ENCODE measurements around the gene AOC3. TPM values are rescaled to one million over a fixed set of nuclear protein-coding genes. Genes with fewer than 3 reads are reported as not detected.
"Not testable (repeated sequence)": the region's sequence is repeated elsewhere in the genome, so short reads cannot be mapped to it uniquely, and the experiment has no call there.

Gene AOC3
- total and polyA plus RNA-seq, 3 experiments from 2014 or later = 1.0 to 1.3 TPM; not detected in 1

DNA sequence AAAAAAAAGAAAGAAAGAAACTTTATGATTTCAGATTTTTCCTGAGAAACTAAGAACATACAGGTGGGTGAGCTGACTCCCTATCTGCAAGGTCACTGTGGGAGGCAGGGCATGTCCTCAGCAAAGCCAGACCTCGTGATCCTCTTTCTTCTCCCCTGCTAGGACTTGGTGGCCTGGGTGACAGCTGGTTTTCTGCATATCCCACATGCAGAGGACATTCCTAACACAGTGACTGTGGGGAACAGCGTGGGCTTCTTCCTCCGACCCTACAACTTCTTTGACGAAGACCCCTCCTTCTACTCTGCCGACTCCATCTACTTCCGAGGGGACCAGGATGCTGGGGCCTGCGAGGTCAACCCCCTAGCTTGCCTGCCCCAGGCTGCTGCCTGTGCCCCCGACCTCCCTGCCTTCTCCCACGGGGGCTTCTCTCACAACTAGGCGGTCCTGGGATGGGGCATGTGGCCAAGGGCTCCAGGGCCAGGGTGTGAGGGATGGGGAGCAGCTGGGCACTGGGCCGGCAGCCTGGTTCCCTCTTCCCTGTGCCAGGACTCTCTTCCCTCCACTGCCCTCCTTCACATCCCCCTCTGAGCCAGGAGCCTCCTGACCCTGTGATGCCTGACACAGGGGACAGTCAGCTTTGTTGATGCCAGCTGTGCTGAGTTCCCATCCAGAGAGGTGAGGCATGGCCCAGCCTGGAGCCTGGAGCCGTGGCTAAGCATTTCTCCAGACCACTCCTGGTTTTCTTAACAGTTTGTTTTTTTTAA, 23.1 kb downstream of the AOC3 start:
- H3K4me1 ChIP-seq (ENCODE audit: insufficient read depth, low read length); H3K27me3 ChIP-seq (ENCODE audit: insufficient read depth, low read length, poor library complexity, severe bottlenecking); H3K9me3 Mint-ChIP-seq; H3K36me3 Mint-ChIP-seq; H3K9me3 ChIP-seq (ENCODE audit: low read length); DNase-seq; CTCF ChIA-PET; H3K4me3 Mint-ChIP-seq; H3K4me1 Mint-ChIP-seq; H3K27ac ChIP-seq (ENCODE audit: low read depth, low read length); POLR2A ChIA-PET; H3K36me3 ChIP-seq (ENCODE audit: insufficient read depth, low read length); H3K4me3 ChIP-seq (ENCODE audit: low read length); H3K27ac Mint-ChIP-seq: not testable (repeated sequence)
- H3K27me3 Mint-ChIP-seq = peaks cover 24 to 53% of the 10 kb centered on the region in 2 donors

DNA sequence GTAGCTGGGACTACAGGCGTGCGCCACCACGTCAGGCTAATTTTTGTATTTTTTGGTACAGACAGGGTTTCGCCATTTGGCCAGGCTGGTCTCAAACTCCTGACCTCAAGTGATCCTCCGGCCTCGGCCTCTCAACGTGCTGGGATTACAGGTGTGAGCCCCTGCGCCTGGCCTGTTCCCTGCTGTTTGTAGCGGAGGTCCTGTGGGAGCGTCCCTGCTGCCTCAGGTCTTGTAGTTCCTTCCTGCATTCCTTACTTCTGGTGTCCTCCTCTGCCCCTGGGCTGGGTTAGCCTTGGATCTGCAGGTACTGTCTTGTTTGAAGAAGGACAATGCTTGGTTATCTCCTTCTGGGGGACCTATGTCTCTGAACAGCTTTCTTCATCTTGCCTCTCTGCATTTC, 26.0 kb downstream of the AOC3 start:
- DNase-seq = no peak
- Histone ChIP-seq H3K9me3 (ENCODE audit: low read length) (no peaks in the 10 kb centered on the region), H3K36me3 (ENCODE audit: insufficient read depth, low read length) (no peaks in the 10 kb centered on the region), H3K4me3 (ENCODE audit: low read length) (no peak overlapping the region), H3K4me1 (ENCODE audit: insufficient read depth, low read length) (no peaks in the 10 kb centered on the region), H3K27ac (ENCODE audit: low read depth, low read length) (no peak overlapping the region), H3K27me3 (ENCODE audit: insufficient read depth, low read length, poor library complexity, severe bottlenecking) (no peaks in the 10 kb centered on the region)
- ChIA-PET CTCF (no interaction called here), POLR2A (no interaction called here)
- Mint-ChIP-seq H3K27me3 (peaks cover 21 to 34% of the 10 kb centered on the region in 2 donors), H3K9me3 (no peaks in the 10 kb centered on the region), H3K27ac (no peak overlapping the region), H3K4me1 (no peaks in the 10 kb centered on the region), H3K36me3 (no peaks in the 10 kb centered on the region), H3K4me3 (no peak overlapping the region)

GRCh38 chr17:42878123-42878880, 27.3 kb downstream of the AOC3 start:
- DNase-seq = no peak
- H3K9me3 ChIP-seq (ENCODE audit: low read length) = no peaks in the 10 kb centered on the region
- H3K27ac Mint-ChIP-seq = no peak overlapping the region
- POLR2A ChIA-PET = no interaction called here
- no peak overlapping the region for H3K27ac ChIP-seq (ENCODE audit: low read depth, low read length)
- no peaks in the 10 kb centered on the region for H3K27me3 ChIP-seq (ENCODE audit: insufficient read depth, low read length, poor library complexity, severe bottlenecking)
- H3K9me3 Mint-ChIP-seq = no peaks in the 10 kb centered on the region
- H3K4me3 Mint-ChIP-seq = no peak overlapping the region
- CTCF ChIA-PET = no interaction called here
- no peaks in the 10 kb centered on the region for H3K4me1 Mint-ChIP-seq
- no peaks in the 10 kb centered on the region for H3K36me3 ChIP-seq (ENCODE audit: insufficient read depth, low read length)
- H3K27me3 Mint-ChIP-seq = peaks cover 21 to 26% of the 10 kb centered on the region in 2 donors
- H3K4me1 ChIP-seq (ENCODE audit: insufficient read depth, low read length) = no peaks in the 10 kb centered on the region
- no peaks in the 10 kb centered on the region for H3K36me3 Mint-ChIP-seq
- H3K4me3 ChIP-seq (ENCODE audit: low read length) = no peak overlapping the region

GRCh38 chr17:42878924-42879595, 28.1 kb downstream of the AOC3 start:
- Histone ChIP-seq H3K4me3 (ENCODE audit: low read length) (no peak overlapping the region), H3K9me3 (ENCODE audit: low read length) (no peaks in the 10 kb centered on the region), H3K36me3 (ENCODE audit: insufficient read depth, low read length) (no peaks in the 10 kb centered on the region), H3K4me1 (ENCODE audit: insufficient read depth, low read length) (no peaks in the 10 kb centered on the region), H3K27ac (ENCODE audit: low read depth, low read length) (no peak overlapping the region), H3K27me3 (ENCODE audit: insufficient read depth, low read length, poor library complexity, severe bottlenecking) (no peaks in the 10 kb centered on the region)
- H3K4me1 Mint-ChIP-seq = no peaks in the 10 kb centered on the region
- no peak overlapping the region for H3K4me3 Mint-ChIP-seq
- ChIA-PET POLR2A (no interaction called here), CTCF (no interaction called here)
- H3K36me3 Mint-ChIP-seq = no peaks in the 10 kb centered on the region
- H3K27me3 Mint-ChIP-seq = peaks cover 20 to 24% of the 10 kb centered on the region in 2 donors
- no peak for DNase-seq
- H3K27ac Mint-ChIP-seq = no peak overlapping the region
- no peaks in the 10 kb centered on the region for H3K9me3 Mint-ChIP-seq

DNA sequence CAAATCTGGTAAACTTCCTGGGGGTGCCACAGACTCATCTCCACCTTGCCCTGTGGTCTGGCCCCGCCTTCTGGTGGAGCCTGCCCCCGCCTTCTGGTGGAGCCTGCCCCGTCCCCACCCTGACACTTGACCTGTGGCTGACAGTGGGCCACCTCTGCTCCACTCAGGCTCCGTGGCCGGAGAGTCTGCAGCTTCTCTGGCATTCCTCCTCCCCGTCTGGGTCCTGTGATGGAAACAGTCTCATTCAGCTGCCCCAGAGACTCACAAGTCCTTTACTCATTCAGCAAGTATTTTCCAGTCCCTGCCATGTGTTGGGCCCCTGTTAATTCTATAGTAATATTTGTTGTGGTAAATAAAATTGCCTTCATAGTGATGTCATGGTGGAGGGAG, 28.6 kb downstream of the AOC3 start:
- peaks cover 18 to 24% of the 10 kb centered on the region in 2 donors for H3K27me3 Mint-ChIP-seq
- no peak overlapping the region for H3K27ac Mint-ChIP-seq
- Histone ChIP-seq H3K4me3 (ENCODE audit: low read length) (no peak overlapping the region), H3K27ac (ENCODE audit: low read depth, low read length) (no peak overlapping the region), H3K36me3 (ENCODE audit: insufficient read depth, low read length) (no peaks in the 10 kb centered on the region), H3K9me3 (ENCODE audit: low read length) (no peaks in the 10 kb centered on the region), H3K27me3 (ENCODE audit: insufficient read depth, low read length, poor library complexity, severe bottlenecking) (no peaks in the 10 kb centered on the region), H3K4me1 (ENCODE audit: insufficient read depth, low read length) (no peaks in the 10 kb centered on the region)
- H3K9me3 Mint-ChIP-seq = no peaks in the 10 kb centered on the region
- no peaks in the 10 kb centered on the region for H3K36me3 Mint-ChIP-seq
- H3K4me1 Mint-ChIP-seq = no peaks in the 10 kb centered on the region
- H3K4me3 Mint-ChIP-seq = no peak overlapping the region
- no peak for DNase-seq
- ChIA-PET POLR2A (no interaction called here), CTCF (no interaction called here)

DNA sequence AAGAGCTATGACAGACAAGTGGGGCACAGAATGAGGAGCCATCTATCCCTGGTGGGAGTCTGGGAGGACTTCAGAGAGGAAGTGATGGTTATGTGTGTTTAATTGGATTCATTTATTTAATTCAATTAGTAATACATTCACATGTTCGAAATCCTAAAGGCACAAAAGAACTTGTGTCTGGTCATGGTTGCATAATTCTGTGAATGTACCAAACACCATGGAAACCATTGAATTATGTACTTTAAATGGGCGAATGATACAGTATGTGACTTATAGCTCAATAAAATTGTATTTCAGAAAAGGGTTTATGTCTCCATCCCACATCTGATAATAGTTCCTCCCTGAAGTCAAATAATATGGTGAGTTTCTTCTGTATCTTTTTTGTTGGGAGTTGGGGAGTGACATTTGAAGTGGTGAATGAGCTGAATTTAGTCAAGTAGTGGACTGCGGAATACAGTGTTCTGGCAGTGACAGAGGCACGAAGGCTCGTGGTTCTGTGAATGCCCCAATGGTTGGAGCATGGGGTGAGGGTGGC, 29.8 kb downstream of the AOC3 start:
- peaks cover 16 to 21% of the 10 kb centered on the region in 2 donors for H3K27me3 Mint-ChIP-seq
- Histone ChIP-seq H3K4me3 (ENCODE audit: low read length) (no peak overlapping the region), H3K36me3 (ENCODE audit: insufficient read depth, low read length) (no peaks in the 10 kb centered on the region), H3K27ac (ENCODE audit: low read depth, low read length) (no peak overlapping the region), H3K27me3 (ENCODE audit: insufficient read depth, low read length, poor library complexity, severe bottlenecking) (no peaks in the 10 kb centered on the region), H3K9me3 (ENCODE audit: low read length) (no peaks in the 10 kb centered on the region), H3K4me1 (ENCODE audit: insufficient read depth, low read length) (no peaks in the 10 kb centered on the region)
- H3K4me1 Mint-ChIP-seq = no peaks in the 10 kb centered on the region
- CTCF ChIA-PET = no interaction called here
- no peaks in the 10 kb centered on the region for H3K36me3 Mint-ChIP-seq
- H3K27ac Mint-ChIP-seq = no peak overlapping the region
- POLR2A ChIA-PET = no interaction called here
- no peak overlapping the region for H3K4me3 Mint-ChIP-seq
- H3K9me3 Mint-ChIP-seq = no peaks in the 10 kb centered on the region
- no peak for DNase-seq

- POLR2A ChIA-PET; CTCF ChIA-PET; H3K27me3 ChIP-seq (ENCODE audit: insufficient read depth, low read length, poor library complexity, severe bottlenecking); DNase-seq; H3K36me3 ChIP-seq (ENCODE audit: insufficient read depth, low read length); H3K36me3 Mint-ChIP-seq; H3K27ac Mint-ChIP-seq; H3K27ac ChIP-seq (ENCODE audit: low read depth, low read length); H3K4me3 ChIP-seq (ENCODE audit: low read length); H3K4me3 Mint-ChIP-seq; H3K9me3 Mint-ChIP-seq; H3K9me3 ChIP-seq (ENCODE audit: low read length); H3K4me1 Mint-ChIP-seq; H3K4me1 ChIP-seq (ENCODE audit: insufficient read depth, low read length): not testable (repeated sequence)
- H3K27me3 Mint-ChIP-seq = peaks cover 20 to 21% of the 10 kb centered on the region in 2 donors
Observed at GRCh38 chr17:42881706-42882105, 30.7 kb downstream of the AOC3 start.

- Histone ChIP-seq H3K4me3 (ENCODE audit: low read length) (no peak overlapping the region), H3K4me1 (ENCODE audit: insufficient read depth, low read length) (no peaks in the 10 kb centered on the region), H3K36me3 (ENCODE audit: insufficient read depth, low read length) (no peaks in the 10 kb centered on the region), H3K27ac (ENCODE audit: low read depth, low read length) (no peak overlapping the region), H3K27me3 (ENCODE audit: insufficient read depth, low read length, poor library complexity, severe bottlenecking) (no peaks in the 10 kb centered on the region), H3K9me3 (ENCODE audit: low read length) (no peaks in the 10 kb centered on the region)
- Mint-ChIP-seq H3K4me1 (no peaks in the 10 kb centered on the region), H3K9me3 (no peaks in the 10 kb centered on the region), H3K36me3 (no peaks in the 10 kb centered on the region), H3K27me3 (peaks cover 19 to 20% of the 10 kb centered on the region in 2 donors), H3K4me3 (no peak overlapping the region), H3K27ac (peak overlapping the region in 1 of 8 donors; percentile 86)
- POLR2A ChIA-PET = no interaction called here
- CTCF ChIA-PET = no interaction called here
- DNase-seq = no peak
Observed at GRCh38 chr17:42882166-42882565, 31.2 kb downstream of the AOC3 start.

All from CD8-positive, alpha-beta memory T cell (primary cell).